DMS153 treated with DMSO at 0.1 percent for 48 hours (cell line): ENCODE data around the gene RNASET2.
"Not testable (repeated sequence)": the region's sequence is repeated elsewhere in the genome, so short reads cannot be mapped to it uniquely, and the experiment has no call there.

Source experiments
- DNase-seq: peaks from one replicate; lab custom pipeline; 2025; ENCODE audit not compliant: unreplicated experiment; lab: John Stamatoyannopoulos, UW

Gene RNASET2

GRCh38 chr6:166905013-166905412, 51.3 kb downstream of the RNASET2 start:
- DNase-seq: no peak

GRCh38 chr6:166904101-166904746, 52.1 kb downstream of the RNASET2 start:
- DNase-seq: no peak

GRCh38 chr6:166903500-166903899, 52.9 kb downstream of the RNASET2 start:
- DNase-seq: no peak

- DNase-seq: no peak
Measured at GRCh38 chr6:166903027-166903426, 53.3 kb downstream of the RNASET2 start.

GRCh38 chr6:166902211-166902755, 54.1 kb downstream of the RNASET2 start:
- DNase-seq: no peak

GRCh38 chr6:166901626-166902025, 54.7 kb downstream of the RNASET2 start:
- no peak for DNase-seq

- DNase-seq: no peak
Measured at GRCh38 chr6:166900956-166901607, 55.3 kb downstream of the RNASET2 start.

GRCh38 chr6:166900130-166900708, 56.1 kb downstream of the RNASET2 start:
- no peak for DNase-seq

- no peak for DNase-seq
Measured at GRCh38 chr6:166898910-166899309, 57.4 kb downstream of the RNASET2 start.

- not testable (repeated sequence) for DNase-seq
Measured at GRCh38 chr6:166894614-166895013, 61.7 kb downstream of the RNASET2 start.

- DNase-seq: not testable (repeated sequence)
Measured at GRCh38 chr6:166892472-166892871, 63.9 kb downstream of the RNASET2 start.

- DNase-seq: not testable (repeated sequence)
Measured at GRCh38 chr6:166886773-166887172, 69.6 kb downstream of the RNASET2 start.

- DNase-seq: not testable (repeated sequence)
Measured at GRCh38 chr6:166884958-166885357, 71.4 kb downstream of the RNASET2 start.

GRCh38 chr6:166879594-166879993, 76.8 kb downstream of the RNASET2 start:
- DNase-seq: no peak
